Measurements from ENCODE around the gene GRIK1. TPM values are rescaled to one million over a fixed set of nuclear protein-coding genes. Genes with fewer than 3 reads are reported as not detected.

GRIK1 gene
- polyA plus RNA-seq, 1 donor from 2014 or later, result not detected

- Mint-ChIP-seq H3K4me3 (no peak overlapping the region), H3K27ac (no peak overlapping the region), H3K9me3 (peaks cover 0 to 3% (median 2%) of the 10 kb centered on the region in 3 donors), H3K27me3 (no peaks in the 10 kb centered on the region), H3K4me1 (peaks cover 0 to 2% (median 0%) of the 10 kb centered on the region in 3 donors), H3K36me3 (peaks cover 8% of the 10 kb centered on the region)
Observed at GRCh38 chr21:29487154-29487553, 452.6 kb downstream of the GRIK1 start.

Other genes starting within 250 kb of the GRIK1 start
- not detected for gene CLDN17, start 226.8 kb upstream of the GRIK1 start, polyA plus RNA-seq

Measured in IgD-negative memory B cell (primary cell).